Erythroblast (primary cell): ENCODE measurements around the gene MLLT1.

Experiments used
- GATA1 ChIP-seq: IDR thresholded peaks from 2 replicates; pipeline ENCODE4 v1.6.1; 2011; ENCODE audit warnings: low read depth, mild to moderate bottlenecking, control low read depth, low read length, moderate library complexity
- POLR2A ChIP-seq: IDR thresholded peaks from 2 replicates; pipeline ENCODE4 v1.6.1; 2011; ENCODE audit warnings: mild to moderate bottlenecking, low read length

- no peak for TF ChIP-seq POLR2A
- no peak for TF ChIP-seq GATA1
Measured at GRCh38 chr19:6252066-6252465, 27.7 kb downstream of the MLLT1 start.
